ENCODE data around the gene COL27A1. TPM values are rescaled to one million over a fixed set of nuclear protein-coding genes. Genes with fewer than 3 reads are reported as not detected.

The COL27A1 gene
- polyA plus RNA-seq, 1 donor (not counting 4 experiments of a cell fraction or from before 2014, with no cell fraction given): 14.0 TPM

DNA sequence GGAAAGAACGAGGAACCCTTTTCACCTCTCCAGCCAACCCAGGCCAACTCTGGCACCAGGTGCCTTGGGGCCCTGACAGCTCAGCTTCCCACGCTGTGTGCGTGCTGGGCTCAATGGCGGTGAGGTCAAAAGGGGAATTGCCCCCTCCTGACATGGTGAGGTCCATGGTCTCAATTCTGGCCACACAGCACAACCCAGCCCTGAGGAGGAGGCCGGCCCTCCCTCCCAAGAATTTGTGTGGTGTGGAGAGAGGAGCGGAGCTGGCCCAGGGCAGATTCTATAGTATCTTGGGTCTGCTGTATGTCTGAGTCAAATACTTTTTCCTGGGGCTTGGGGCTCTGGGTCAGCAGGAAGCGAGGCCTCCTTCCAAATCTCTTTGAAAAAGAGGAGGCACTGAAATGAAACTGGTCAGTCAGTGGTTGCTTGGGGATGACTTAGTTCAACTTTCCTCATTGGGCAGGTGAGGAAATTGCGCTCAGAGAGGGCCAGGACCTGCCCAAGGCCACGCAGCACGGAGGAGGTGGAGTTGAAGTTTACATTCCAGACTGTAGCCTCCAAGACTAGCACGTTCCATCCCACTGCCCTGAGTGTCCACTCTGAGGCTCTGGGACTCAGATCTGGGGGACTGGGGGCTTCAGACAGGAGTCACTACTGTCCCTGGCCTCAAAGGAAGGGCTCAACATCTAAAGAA, 15.6 kb downstream of the COL27A1 start:
- Histone ChIP-seq H3K79me2 (ENCODE audit: control insufficient read depth, insufficient read depth, low read length) (peaks cover 12% of the 10 kb centered on the region), H3K27ac (ENCODE audit: control insufficient read depth, insufficient read depth, low read length) (no peak overlapping the region), H3K9ac (ENCODE audit: control insufficient read depth, extremely low read depth, insufficient read depth, low read length) (no peak overlapping the region), H3K9me3 (ENCODE audit: control insufficient read depth, low read depth, low read length) (no peaks in the 10 kb centered on the region), H3K4me1 (ENCODE audit: control insufficient read depth, extremely low read depth, insufficient read depth, low read length) (peaks cover 20% of the 10 kb centered on the region), H4K20me1 (ENCODE audit: control insufficient read depth, extremely low read depth, insufficient read depth, low read length) (no peaks in the 10 kb centered on the region), H3K36me3 (ENCODE audit: control insufficient read depth in 2 of 2, extremely low read depth in 1 of 2, insufficient read depth in 2 of 2, low read length in 2 of 2) (peaks cover 12 to 31% of the 10 kb centered on the region in 2 experiments), H3K27me3 (ENCODE audit: control insufficient read depth, extremely low read depth, insufficient read depth, low read length) (no peaks in the 10 kb centered on the region), H3K4me3 (ENCODE audit: control insufficient read depth in 2 of 3, extremely low read depth in 1 of 3, insufficient read depth in 2 of 3, low read depth in 1 of 3, low read length in 3 of 3) (no peak overlapping the region), H3K4me2 (ENCODE audit: control insufficient read depth, extremely low read depth, insufficient read depth, low read depth, low read length) (no peak overlapping the region), H3K9me1 (ENCODE audit: control insufficient read depth, extremely low read depth, insufficient read depth, low read length) (peaks cover 5% of the 10 kb centered on the region), H2AFZ (ENCODE audit: control insufficient read depth, low read length) (no peak overlapping the region)
- no peak for TF ChIP-seq EZH2 (IDR thresholded peaks at IDR 0.05; ENCODE audit: low read length)
- TF ChIP-seq, protein P1, sequence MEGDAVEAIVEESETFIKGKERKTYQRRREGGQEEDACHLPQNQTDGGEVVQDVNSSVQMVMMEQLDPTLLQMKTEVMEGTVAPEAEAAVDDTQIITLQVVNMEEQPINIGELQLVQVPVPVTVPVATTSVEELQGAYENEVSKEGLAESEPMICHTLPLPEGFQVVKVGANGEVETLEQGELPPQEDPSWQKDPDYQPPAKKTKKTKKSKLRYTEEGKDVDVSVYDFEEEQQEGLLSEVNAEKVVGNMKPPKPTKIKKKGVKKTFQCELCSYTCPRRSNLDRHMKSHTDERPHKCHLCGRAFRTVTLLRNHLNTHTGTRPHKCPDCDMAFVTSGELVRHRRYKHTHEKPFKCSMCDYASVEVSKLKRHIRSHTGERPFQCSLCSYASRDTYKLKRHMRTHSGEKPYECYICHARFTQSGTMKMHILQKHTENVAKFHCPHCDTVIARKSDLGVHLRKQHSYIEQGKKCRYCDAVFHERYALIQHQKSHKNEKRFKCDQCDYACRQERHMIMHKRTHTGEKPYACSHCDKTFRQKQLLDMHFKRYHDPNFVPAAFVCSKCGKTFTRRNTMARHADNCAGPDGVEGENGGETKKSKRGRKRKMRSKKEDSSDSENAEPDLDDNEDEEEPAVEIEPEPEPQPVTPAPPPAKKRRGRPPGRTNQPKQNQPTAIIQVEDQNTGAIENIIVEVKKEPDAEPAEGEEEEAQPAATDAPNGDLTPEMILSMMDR (optimal IDR thresholded peaks at IDR 0.05 in 1 of 3, IDR thresholded peaks at IDR 0.05 in 1 of 3, conservative IDR thresholded peaks at IDR 0.05 in 1 of 3; ENCODE audit: extremely low read depth in 1 of 3, insufficient read depth in 2 of 3, low read length in 3 of 3): no peak
- FAIRE-seq (no peak), DNase-seq (ENCODE audit: low read depth, low spot score) (no peak)
- dilution Hi-C loops (cut with MboI; ENCODE audit: extremely low pct_ligation_motif_present, low sequenced_read_pairs): no loop called here

DNA sequence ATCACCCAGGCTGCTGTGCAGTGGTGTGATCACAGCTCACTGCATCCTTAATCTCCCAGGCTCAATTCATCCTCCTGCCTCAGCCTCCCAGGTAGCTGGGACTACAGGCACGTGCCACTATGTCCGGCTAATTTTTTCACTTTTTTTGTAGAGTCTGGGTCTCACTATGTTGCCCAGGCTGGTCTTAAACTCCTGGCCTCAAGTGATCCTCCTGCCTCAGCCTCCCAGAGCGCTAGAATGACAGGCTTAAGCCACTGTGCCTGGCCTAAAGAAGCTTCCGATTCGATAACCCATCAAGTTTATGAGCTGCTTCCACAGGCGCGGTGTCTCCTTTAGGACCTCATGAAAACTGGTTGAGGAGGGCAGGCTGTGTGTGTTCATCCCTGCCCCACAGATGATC, 16.2 kb downstream of the COL27A1 start:
- Histone ChIP-seq H3K27ac (ENCODE audit: control insufficient read depth, insufficient read depth, low read length) (no peak overlapping the region), H2AFZ (ENCODE audit: control insufficient read depth, low read length) (no peak overlapping the region), H3K9me3 (ENCODE audit: control insufficient read depth, low read depth, low read length) (no peaks in the 10 kb centered on the region), H3K9me1 (ENCODE audit: control insufficient read depth, extremely low read depth, insufficient read depth, low read length) (peaks cover 4% of the 10 kb centered on the region), H3K4me2 (ENCODE audit: control insufficient read depth, extremely low read depth, insufficient read depth, low read depth, low read length) (no peak overlapping the region), H3K79me2 (ENCODE audit: control insufficient read depth, insufficient read depth, low read length) (peaks cover 7% of the 10 kb centered on the region), H3K4me1 (ENCODE audit: control insufficient read depth, extremely low read depth, insufficient read depth, low read length) (peaks cover 20% of the 10 kb centered on the region), H4K20me1 (ENCODE audit: control insufficient read depth, extremely low read depth, insufficient read depth, low read length) (no peaks in the 10 kb centered on the region), H3K27me3 (ENCODE audit: control insufficient read depth, extremely low read depth, insufficient read depth, low read length) (no peaks in the 10 kb centered on the region), H3K9ac (ENCODE audit: control insufficient read depth, extremely low read depth, insufficient read depth, low read length) (no peak overlapping the region), H3K4me3 (ENCODE audit: control insufficient read depth in 2 of 3, extremely low read depth in 1 of 3, insufficient read depth in 2 of 3, low read depth in 1 of 3, low read length in 3 of 3) (no peak overlapping the region), H3K36me3 (ENCODE audit: control insufficient read depth in 2 of 2, extremely low read depth in 1 of 2, insufficient read depth in 2 of 2, low read length in 2 of 2) (peaks cover 12 to 27% of the 10 kb centered on the region in 2 experiments)
- no peak for DNase-seq (ENCODE audit: low read depth, low spot score)
- dilution Hi-C loops (cut with MboI; ENCODE audit: extremely low pct_ligation_motif_present, low sequenced_read_pairs): no loop called here
- FAIRE-seq: no peak
- no peak for TF ChIP-seq EZH2 (IDR thresholded peaks at IDR 0.05; ENCODE audit: low read length)
- TF ChIP-seq, protein P1 (optimal IDR thresholded peaks at IDR 0.05 in 1 of 3, IDR thresholded peaks at IDR 0.05 in 1 of 3, conservative IDR thresholded peaks at IDR 0.05 in 1 of 3; ENCODE audit: extremely low read depth in 1 of 3, insufficient read depth in 2 of 3, low read length in 3 of 3): no peak

All from keratinocyte (primary cell).